HepG2 (cell line): ENCODE results near the gene TNFRSF13B. TPM values are rescaled to one million over a fixed set of nuclear protein-coding genes. Genes with fewer than 3 reads are reported as not detected.
"Not testable (repeated sequence)": the region's sequence is repeated elsewhere in the genome, so short reads cannot be mapped to it uniquely, and the experiment has no call there.

Experiments
- ATAC-seq: fragments of 200-7000 bp; cut with Tn5 transposase; 3 replicates; pipeline ENCODE4 v1.9.1; 2020; ENCODE audit warnings: mild to moderate bottlenecking, moderate library complexity
- BruUV-seq: library from RNA; stranded (reverse); fragments of 400-500 nt; replicated peaks from 2 replicates; lab custom pipeline; 2021; lab: Mats Ljungman, UMichigan
- CTCF ChIA-PET: fragments of 300-600 bp; formaldehyde crosslinking; extraction: SDS; loops from one replicate; lab custom pipeline; 2021; ENCODE audit warnings: low total read pairs, inconsistent platforms, low intra/inter-chr PET ratio; lab: Yijun Ruan, JAX
- POLR2A ChIA-PET: fragments of 350-600 bp; sonication (Branson Sonifier 250); formaldehyde crosslinking; loops from one replicate; lab custom pipeline; 2020; ENCODE audit warnings: antibody characterized with exemption, inconsistent platforms; lab: Yijun Ruan, JAX
- DNase-seq: peaks from one replicate; pipeline ENCODE4 v3.0.0-alpha.2; 2015; ENCODE audit warnings: low spot score
- FAIRE-seq: peaks from 3 replicates; lab custom pipeline; 2011; peaks lifted over from hg19 to GRCh38; lab: Jason Lieb, UNC
- H2AFZ ChIP-seq: one replicate; pipeline ENCODE4 v1.6.1; 2011; ENCODE audit warnings: low read length, inconsistent platforms
- H3K27ac ChIP-seq: fragments of 300-600 bp; 3 replicates; pipeline ENCODE4 v1.8.0; 2011; ENCODE audit warnings: mixed run types, mild to moderate bottlenecking, mixed read lengths, low read length, inconsistent platforms; ENCODE audit not compliant: insufficient read depth; ENCODE audit errors: extremely low read length
- H3K27me3 ChIP-seq, 2 experiments: fragments of 200-600 bp in 1 of 2; 2 replicates in 1 of 2; 3 replicates in 1 of 2; pipeline versions ENCODE4 v1.6.0 to v1.8.0; 2011; ENCODE audit warnings: low read length in 2 of 2, mild to moderate bottlenecking in 2 of 2, moderate library complexity in 2 of 2, inconsistent platforms in 1 of 2; ENCODE audit not compliant: insufficient read depth in 2 of 2, control insufficient read depth in 1 of 2
- H3K36me3 ChIP-seq, 2 experiments: fragments of 200-600 bp in 1 of 2; replicated peaks in 1 of 2; 2 replicates in 1 of 2; 3 replicates in 1 of 2; pipeline versions ENCODE4 v1.5.1 to v1.8.0; 2011; ENCODE audit warnings: low read length in 2 of 2, inconsistent platforms in 1 of 2; ENCODE audit not compliant: insufficient read depth in 2 of 2, control insufficient read depth in 1 of 2
- H3K4me1 ChIP-seq: 2 replicates; pipeline ENCODE4 v1.5.1; 2012; ENCODE audit warnings: low read length, inconsistent platforms; ENCODE audit not compliant: insufficient read depth
- H3K4me2 ChIP-seq: 2 replicates; pipeline ENCODE4 v1.6.0; 2011; ENCODE audit warnings: low read depth, low read length, inconsistent platforms
- H3K4me3 ChIP-seq, 3 experiments: fragments of 200-600 bp in 1 of 3; sonication (generic), shearing (Covaris generic) in 1 of 3; replicated peaks in 1 of 3; 2 replicates each; pipeline ENCODE4 v1.5.1; 2011 to 2016; ENCODE audit warnings: low read length in 3 of 3, inconsistent platforms in 2 of 3, low read depth in 2 of 3, mild to moderate bottlenecking in 2 of 3, control low read depth in 1 of 3, mixed read lengths in 1 of 3; ENCODE audit not compliant: insufficient read depth in 1 of 3
- H3K79me2 ChIP-seq: one replicate; pipeline ENCODE4 v1.6.1; 2011; ENCODE audit warnings: low read length, inconsistent platforms; ENCODE audit not compliant: insufficient read depth
- H3K9ac ChIP-seq: 2 replicates; pipeline ENCODE4 v1.6.0; 2011; ENCODE audit warnings: mild to moderate bottlenecking, low read depth, low read length, inconsistent platforms; ENCODE audit not compliant: insufficient read depth
- H3K9me3 ChIP-seq: 2 replicates; pipeline ENCODE4 v1.5.1; 2012; ENCODE audit warnings: mild to moderate bottlenecking, low read length
- H4K20me1 ChIP-seq: 2 replicates; pipeline ENCODE4 v1.6.0; 2011; ENCODE audit warnings: inconsistent platforms, mild to moderate bottlenecking, low read length, moderate library complexity; ENCODE audit not compliant: insufficient read depth
- CTCF ChIP-seq: sonication (generic); formaldehyde crosslinking; IDR thresholded peaks from 2 replicates; pipeline ENCODE4 v1.5.0; 2020; ENCODE audit warnings: mild to moderate bottlenecking, missing genetic modification reagents, moderate library complexity
- FOSL2 ChIP-seq: sonication (generic); formaldehyde crosslinking; IDR thresholded peaks from 2 replicates; pipeline ENCODE4 v1.4.0; 2020; ENCODE audit warnings: missing genetic modification reagents
- STAG1 ChIP-seq: sonication (generic); formaldehyde crosslinking; IDR thresholded peaks from 2 replicates; pipeline ENCODE4 v1.4.0; 2020; ENCODE audit warnings: missing genetic modification reagents
- ZNF768 ChIP-seq: sonication (generic); formaldehyde crosslinking; IDR thresholded peaks from 2 replicates; pipeline ENCODE4 v1.4.0; 2020; ENCODE audit warnings: missing genetic modification reagents
- WGBS: methylation state at CpG from one replicate; pipeline ENCODE4 v1.1.6; 2017; ENCODE audit warnings: low lambda C conversion rate; 5-methylcytosine and 5-hydroxymethylcytosine counted together
- in situ Hi-C: cut with HindIII; loops from 2 replicates; pipeline ENCODE4 v1.10.0; 2017; ENCODE audit warnings: low pct_unique_long_range_greater_than_20kb; ENCODE audit not compliant: extremely low pct_ligation_motif_present
- intact Hi-C: fragments of 100-400 bp; cut with micrococcal nuclease; formaldehyde crosslinking; loops from one replicate; pipeline ENCODE4 v1.10.0; 2022; ENCODE audit not compliant: unreplicated experiment
- polyA plus RNA-seq, 8 experiments: library from polyadenylated mRNA; depleted of rRNA in 3 of 8; stranded (reverse) in 7 of 8; unstranded in 1 of 8; fragments of >200 nt; fragmentation: Illumina TruSeq in 4 of 8; extraction: Trizol in 4 of 8; gene quantifications; 2 replicates each; pipeline versions ENCODE4 v1.2.1 to v1.2.3, GENCODE V29; 2011 to 2016; ENCODE audit warnings: low read depth in 4 of 8, missing spikeins in 1 of 8, mixed read lengths in 1 of 8; ENCODE audit not compliant: insufficient read depth in 1 of 8
- total RNA-seq, 5 experiments: library from RNA; depleted of rRNA; stranded (reverse); fragments of >200 nt; fragmentation: Illumina TruSeq; extraction: Trizol; gene quantifications; 2 replicates each; pipeline ENCODE4 v1.2.3, GENCODE V29; 2016; ENCODE audit warnings: low read depth in 1 of 5

The TNFRSF13B gene
- total and polyA plus RNA-seq, 2 of the 13 experiments (the other 11 are each of a cell fraction or from before 2014, with no cell fraction given) = not detected

GRCh38 chr17:17010545-17011034, 38.7 kb upstream of the TNFRSF13B start:
- FAIRE-seq, H2AFZ ChIP-seq, intact Hi-C loops, DNase-seq, in situ Hi-C loops, BruUV-seq, H3K9me3 ChIP-seq, H3K9ac ChIP-seq, H3K27ac ChIP-seq, H3K4me3 ChIP-seq, H3K4me2 ChIP-seq, H4K20me1 ChIP-seq, H3K4me1 ChIP-seq, H3K27me3 ChIP-seq, H3K36me3 ChIP-seq, POLR2A ChIA-PET, H3K79me2 ChIP-seq, CTCF ChIA-PET: not testable (repeated sequence)
- TF ChIP-seq FOSL2 (CRISPR knock-in tag) (peak; percentile 22; the same call in 1 of the 2 replicates), ZNF768 (CRISPR knock-in tag) (0 out of 2 replicates have a peak, but pooled peaks have one; percentile 24)
- peak; percentile 51 for ATAC-seq
- no CpG with 5 or more reads among the region's 12 CpGs for WGBS

- POLR2A ChIA-PET, H3K4me2 ChIP-seq, H3K9ac ChIP-seq, H4K20me1 ChIP-seq, DNase-seq, H3K27ac ChIP-seq, BruUV-seq, H2AFZ ChIP-seq, intact Hi-C loops, H3K36me3 ChIP-seq, H3K4me3 ChIP-seq, H3K79me2 ChIP-seq, H3K4me1 ChIP-seq, H3K27me3 ChIP-seq, H3K9me3 ChIP-seq, CTCF ChIA-PET: not testable (repeated sequence)
- WGBS = 0% methylated on average over 1 of the region's 4 CpGs
- FAIRE-seq (peak; percentile 97), ATAC-seq (peak; percentile 87)
- in situ Hi-C loops = loop anchor here (10.0 kb wide), 1 partner anchor 305 kb away; no protein-coding TSS in a partner anchor
- TF ChIP-seq STAG1 (CRISPR knock-in tag) (peak; percentile 55), CTCF (CRISPR knock-in tag) (peak; percentile 41)
Measured at GRCh38 chr17:17009972-17010371, 38.1 kb upstream of the TNFRSF13B start.

GRCh38 chr17:17008621-17009397, 36.9 kb upstream of the TNFRSF13B start:
- H3K9ac ChIP-seq, H2AFZ ChIP-seq, DNase-seq, H4K20me1 ChIP-seq, H3K79me2 ChIP-seq, H3K36me3 ChIP-seq, H3K4me1 ChIP-seq, POLR2A ChIA-PET, H3K27ac ChIP-seq, BruUV-seq, H3K4me3 ChIP-seq, ATAC-seq, H3K4me2 ChIP-seq, CTCF ChIA-PET, H3K9me3 ChIP-seq, intact Hi-C loops, FAIRE-seq: not testable (repeated sequence)
- peaks cover 0 to 11% of the 10 kb centered on the region in 2 experiments; a peak in 3 of 5 replicates for H3K27me3 ChIP-seq
- 42% methylated on average over 9 of the region's 10 CpGs for WGBS
- in situ Hi-C loops = loop anchor here (10.0 kb wide), 1 partner anchor 306 kb away; no protein-coding TSS in a partner anchor
